NCI-H2171 (cell line): ENCODE data around the gene SEC31A.
"Not testable (repeated sequence)": the region's sequence is repeated elsewhere in the genome, so short reads cannot be mapped to it uniquely, and the experiment has no call there.

Experiments
- DNase-seq: peaks from one replicate; lab custom pipeline; 2025; lab: John Stamatoyannopoulos, UW

SEC31A gene, protein sequence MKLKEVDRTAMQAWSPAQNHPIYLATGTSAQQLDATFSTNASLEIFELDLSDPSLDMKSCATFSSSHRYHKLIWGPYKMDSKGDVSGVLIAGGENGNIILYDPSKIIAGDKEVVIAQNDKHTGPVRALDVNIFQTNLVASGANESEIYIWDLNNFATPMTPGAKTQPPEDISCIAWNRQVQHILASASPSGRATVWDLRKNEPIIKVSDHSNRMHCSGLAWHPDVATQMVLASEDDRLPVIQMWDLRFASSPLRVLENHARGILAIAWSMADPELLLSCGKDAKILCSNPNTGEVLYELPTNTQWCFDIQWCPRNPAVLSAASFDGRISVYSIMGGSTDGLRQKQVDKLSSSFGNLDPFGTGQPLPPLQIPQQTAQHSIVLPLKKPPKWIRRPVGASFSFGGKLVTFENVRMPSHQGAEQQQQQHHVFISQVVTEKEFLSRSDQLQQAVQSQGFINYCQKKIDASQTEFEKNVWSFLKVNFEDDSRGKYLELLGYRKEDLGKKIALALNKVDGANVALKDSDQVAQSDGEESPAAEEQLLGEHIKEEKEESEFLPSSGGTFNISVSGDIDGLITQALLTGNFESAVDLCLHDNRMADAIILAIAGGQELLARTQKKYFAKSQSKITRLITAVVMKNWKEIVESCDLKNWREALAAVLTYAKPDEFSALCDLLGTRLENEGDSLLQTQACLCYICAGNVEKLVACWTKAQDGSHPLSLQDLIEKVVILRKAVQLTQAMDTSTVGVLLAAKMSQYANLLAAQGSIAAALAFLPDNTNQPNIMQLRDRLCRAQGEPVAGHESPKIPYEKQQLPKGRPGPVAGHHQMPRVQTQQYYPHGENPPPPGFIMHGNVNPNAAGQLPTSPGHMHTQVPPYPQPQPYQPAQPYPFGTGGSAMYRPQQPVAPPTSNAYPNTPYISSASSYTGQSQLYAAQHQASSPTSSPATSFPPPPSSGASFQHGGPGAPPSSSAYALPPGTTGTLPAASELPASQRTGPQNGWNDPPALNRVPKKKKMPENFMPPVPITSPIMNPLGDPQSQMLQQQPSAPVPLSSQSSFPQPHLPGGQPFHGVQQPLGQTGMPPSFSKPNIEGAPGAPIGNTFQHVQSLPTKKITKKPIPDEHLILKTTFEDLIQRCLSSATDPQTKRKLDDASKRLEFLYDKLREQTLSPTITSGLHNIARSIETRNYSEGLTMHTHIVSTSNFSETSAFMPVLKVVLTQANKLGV

DNA sequence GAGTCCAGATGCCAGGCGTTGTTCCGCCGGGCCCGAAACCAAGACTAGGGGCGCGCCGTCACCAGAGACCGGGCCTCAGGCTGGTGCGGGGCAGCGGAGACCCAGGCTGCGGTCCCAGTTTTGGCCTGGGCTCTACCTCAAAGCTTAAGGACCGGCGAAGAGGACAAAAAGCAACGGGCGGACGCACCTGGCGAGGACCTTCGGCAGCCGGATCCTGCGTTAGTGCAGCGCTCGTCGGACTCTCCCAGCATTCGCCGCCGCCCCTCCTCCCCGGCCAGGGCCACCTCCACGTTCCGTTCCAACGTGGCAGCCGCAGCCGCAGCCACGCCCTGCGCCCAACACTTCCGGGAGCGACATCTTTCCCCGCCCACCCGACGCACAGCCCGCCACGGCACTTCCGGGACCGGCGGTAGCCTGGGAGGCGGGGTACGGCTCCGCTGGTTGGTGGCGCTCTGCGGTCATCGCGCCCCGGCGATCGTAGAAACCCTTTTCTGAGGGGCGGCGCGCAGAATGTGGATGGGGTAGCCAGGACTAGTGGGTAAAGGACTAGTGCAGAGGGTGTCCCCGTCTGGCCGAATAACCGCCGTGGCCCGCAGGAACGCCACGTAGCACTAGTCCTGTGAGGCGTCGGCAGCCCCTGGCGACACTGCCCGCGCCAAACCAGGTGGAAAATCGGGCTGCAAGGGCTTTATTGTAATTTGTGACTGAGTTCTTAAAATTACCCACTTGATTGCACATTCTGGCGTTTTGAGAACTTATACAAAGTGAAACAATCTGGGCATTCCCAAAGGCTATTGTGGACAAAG is at the start of gene SEC31A:
Gene SEC31A (minus strand): TSS at position 253 of the 806 bp plus-strand sequence. CDS start 9,217 bp downstream, outside the sequence.
- peak; percentile 83 for DNase-seq

GRCh38 chr4:82939414-82939813 is 48.5 kb upstream of the SEC31A start:
- no peak for DNase-seq

GRCh38 chr4:82934441-82934840 is 43.5 kb upstream of the SEC31A start:
- DNase-seq = no peak

GRCh38 chr4:82930848-82931755 is 40.1 kb upstream of the SEC31A start:
- no peak for DNase-seq

- DNase-seq = no peak
Measured at GRCh38 chr4:82921795-82922194, 30.8 kb upstream of the SEC31A start.

DNA sequence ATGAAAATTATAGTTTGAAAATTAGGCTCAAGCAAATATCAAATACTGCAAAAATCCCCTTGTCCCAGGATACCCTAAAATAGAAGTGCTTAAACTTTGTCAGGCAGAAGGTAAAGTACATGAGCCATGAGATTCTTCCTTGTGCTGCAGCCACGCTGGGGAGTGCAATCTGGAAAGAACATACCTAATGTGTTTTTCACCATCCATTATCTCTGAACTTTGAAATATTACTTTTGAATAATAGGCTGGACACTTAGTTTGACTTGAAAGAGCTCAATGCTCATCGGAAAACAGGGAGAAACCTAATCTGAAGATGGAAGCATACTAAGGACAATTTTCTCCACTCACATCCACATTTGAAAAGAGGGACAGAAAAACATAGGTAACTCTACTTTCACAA is 28.4 kb upstream of the SEC31A start:
- DNase-seq = no peak

- DNase-seq = no peak
Measured at GRCh38 chr4:82918091-82918490, 27.1 kb upstream of the SEC31A start.

DNA sequence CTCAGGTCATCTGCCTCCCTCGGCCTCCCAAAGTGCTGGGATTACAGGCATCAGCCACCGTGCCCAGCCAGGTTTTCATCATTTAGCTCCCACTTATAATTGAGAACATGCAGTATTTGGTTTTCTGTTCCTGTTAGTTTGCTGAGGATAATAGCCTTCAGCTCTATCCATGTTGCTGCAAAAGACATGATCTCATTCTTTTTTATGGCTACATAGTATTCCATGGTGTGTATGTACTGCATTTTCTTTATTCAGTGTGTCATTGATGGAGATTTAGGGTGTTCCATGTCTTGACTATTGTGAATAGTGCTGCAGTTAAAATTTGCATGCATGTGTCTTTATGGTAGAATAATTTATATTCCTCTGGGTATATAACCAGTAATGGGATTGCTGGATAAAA is 23.0 kb upstream of the SEC31A start:
- not testable (repeated sequence) for DNase-seq

DNA sequence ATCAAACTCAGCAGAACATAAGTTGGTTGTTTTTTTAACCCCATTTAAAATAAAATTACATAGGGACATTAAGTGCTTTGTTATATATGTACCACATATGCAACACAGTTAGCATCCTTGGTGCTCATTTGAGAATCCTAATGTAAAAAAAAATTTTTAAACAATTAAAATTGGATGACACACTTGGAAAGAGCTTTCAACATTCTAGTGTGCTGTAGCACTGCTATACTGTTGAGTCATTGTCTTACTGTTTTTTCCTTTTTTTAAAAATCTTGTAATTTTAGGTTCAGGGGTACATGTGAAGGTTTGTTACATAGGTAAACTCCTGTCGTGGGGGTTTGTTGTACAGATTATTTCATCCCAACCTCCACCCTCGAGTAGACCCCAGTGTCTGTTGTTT is 22.4 kb upstream of the SEC31A start:
- no peak for DNase-seq

DNA sequence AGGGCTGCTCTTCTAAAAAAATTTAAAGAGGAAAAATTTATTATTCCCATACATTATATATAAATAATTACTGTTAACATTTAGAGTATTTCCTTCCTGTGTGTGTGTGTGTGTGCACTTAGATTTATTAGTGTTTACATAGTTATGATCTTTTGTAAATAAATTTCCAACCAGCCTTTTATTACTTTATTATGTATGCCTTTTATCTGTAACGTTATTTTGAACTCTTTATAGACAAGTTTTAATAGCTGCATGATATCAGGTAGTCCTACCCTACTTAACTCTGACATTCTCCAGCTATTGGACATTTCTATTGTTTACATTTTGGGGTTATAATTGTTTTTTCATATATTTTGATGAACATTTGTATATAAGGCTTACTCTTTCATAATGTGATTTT is 18.4 kb upstream of the SEC31A start:
- DNase-seq = no peak

DNA sequence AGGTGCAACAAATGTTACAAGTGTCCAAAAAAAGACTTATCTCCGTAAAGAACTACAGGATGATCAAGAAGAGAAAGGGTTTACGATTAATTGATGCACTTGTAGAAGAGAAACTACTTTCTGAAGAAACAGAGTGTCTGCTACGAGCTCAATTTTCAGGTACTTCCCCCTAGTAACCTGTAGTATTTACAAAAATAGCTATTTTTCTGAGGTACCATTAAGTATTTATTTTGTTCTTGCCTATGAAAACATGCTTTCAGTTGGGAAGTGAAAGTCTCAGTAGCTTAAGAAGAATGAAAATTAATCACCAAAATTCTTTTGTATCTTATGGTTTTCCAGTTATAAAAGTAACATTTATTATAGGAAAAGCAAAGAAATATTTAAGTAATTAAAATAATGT is 15.5 kb upstream of the SEC31A start:
- no peak for DNase-seq

DNA sequence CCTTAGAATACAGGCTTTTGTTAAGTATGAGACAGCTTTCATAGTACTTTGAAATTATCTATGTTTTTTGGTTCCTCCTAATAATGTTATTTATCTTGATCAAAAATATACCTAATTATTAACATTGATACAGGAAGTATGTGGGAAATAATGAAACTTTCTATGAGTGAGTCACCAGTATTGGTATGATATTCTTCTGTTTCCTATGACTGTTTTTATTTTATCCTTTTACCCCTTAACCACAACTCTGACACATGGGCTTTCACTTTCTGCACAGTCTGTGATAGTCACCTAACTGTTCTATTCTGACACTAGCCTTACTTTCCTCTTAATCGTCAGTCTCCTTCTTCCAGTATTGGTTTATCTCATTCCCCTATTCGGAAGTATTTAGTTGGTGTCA is 14.3 kb upstream of the SEC31A start:
- no peak for DNase-seq

DNA sequence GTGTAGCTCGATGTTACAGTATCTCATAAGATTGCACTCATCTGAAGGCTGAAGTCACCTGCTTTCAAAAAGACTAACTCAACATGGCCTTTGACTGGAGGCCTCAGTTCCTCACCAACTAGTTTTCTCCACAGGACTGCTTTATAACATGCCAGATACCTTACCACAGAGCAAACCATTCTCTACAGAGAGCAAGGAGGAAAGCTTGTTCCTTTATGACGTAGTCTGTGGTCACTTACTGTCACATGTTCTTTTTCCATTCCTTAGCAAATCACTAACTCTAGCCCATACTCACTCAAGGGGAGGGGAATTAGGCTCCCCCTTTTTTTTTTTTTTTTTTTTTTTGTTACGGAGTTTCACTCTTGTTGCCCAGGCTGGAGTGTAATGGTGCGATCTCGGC is 12.8 kb upstream of the SEC31A start:
- DNase-seq = no peak

DNA sequence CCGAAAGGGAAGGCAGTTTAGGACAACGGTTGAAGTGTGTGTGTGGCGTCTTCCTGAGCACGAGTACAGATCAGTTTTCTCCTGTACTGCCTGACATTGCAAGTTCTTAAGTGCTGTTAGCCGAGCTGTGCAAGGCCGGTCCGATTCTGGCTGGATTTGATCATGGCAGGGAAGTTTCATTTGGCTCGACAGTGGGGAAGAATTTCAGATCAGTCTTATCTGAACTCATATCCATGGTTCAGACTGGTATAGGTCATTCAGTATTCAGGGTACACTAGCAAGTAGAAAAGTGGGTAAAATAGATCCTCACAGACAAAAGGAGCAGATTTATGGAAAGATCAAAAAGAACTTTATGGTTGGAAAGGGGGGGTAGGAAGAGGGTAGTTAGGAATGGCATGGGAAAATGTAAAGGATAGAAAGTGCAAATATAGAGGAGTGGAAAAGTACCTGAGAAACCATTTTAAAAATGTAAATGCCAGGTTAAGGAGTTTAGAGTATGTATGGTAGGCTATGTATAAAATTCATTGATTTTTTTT is 10.3 kb upstream of the SEC31A start:
- no peak for DNase-seq

DNA sequence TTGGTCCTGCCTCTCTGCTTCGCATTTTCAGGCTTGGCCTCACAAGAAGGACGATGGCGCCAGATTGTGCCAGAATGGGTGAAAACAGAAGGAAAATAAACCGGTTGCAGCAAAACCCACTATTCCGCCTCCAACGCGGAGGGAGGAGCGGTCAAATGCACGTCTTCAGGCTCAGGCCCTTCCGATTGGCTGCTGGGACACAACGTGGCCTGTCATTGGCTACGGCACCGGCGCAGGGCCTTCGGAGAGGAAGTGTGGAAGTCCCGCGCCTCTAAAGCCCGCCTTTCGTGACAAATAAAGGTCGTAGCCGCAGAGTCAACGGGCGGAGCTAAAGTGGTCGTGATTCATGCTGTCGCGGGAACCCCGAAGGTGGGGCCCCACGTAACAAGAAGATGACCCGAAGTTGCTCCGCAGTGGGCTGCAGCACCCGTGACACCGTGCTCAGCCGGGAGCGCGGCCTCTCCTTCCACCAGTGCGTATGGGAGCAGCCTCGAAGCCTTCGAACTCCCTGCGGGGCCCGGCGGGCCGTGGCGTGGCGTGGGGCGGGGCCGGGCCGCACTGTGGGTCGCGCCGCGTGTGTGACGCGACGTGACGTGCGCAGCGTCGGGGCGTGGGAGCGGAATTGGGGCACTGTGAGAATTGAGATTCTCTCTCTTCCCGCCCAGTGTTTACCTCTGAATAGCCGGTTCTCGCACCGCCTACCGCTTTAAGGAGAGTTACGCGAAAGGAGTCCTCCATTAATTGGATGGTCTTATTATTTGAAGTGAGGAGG is 9.6 kb upstream of the SEC31A start, which contains the start of gene THAP9:
Gene THAP9 (plus strand): TSS at position 325 of the 772 bp plus-strand sequence. CDS start 68 bp downstream, at position 393.
- DNase-seq = peak; percentile 84

DNA sequence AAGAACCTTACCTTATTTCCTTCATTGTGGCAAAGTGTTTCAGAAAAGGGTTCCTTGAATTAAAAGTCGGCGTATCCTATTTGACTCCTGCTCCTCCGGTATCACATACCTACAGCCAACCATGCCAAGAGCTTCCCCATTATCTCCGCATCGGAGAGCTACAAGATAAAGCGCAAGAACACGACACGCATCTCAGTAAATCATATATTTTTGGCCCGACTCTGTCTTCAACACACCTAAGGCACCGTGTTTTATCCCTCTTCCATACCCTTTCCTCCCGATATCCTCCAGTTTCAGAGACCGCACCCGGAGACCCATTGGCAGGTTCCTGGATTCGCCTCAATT is 9.1 kb upstream of the SEC31A start:
- peak; percentile 19 for DNase-seq

DNA sequence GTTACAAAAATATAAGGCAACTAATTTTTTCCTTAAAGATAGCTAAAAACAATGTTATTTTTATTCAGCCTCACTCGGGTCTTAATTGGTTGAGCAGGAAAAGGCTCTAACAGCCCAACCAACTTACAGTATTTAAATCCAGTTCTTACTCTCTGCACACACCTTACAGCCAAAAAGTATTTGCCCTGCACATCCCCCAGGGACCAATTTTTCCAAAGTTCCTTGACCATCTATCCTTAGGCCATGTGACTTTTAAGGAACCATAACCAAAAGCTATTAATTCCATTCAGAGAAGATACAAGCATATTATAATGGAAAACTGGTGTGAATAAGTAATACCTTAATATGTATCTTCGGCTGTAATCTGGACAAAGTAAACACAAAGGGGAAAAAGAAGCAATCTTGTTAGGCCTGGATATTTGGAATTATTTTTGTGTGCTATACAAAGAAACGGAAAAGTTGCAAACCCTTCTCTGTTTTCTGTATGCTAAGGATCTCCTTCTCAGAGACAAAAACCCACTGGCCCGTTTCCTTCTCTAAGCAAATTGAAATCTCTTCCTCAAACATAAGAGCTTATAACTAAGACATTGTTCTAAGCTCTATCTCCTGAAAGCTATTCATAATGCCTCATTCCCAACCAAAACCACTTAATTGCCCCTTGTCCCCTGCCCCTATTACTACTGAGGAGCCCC is 8.6 kb upstream of the SEC31A start:
- no peak for DNase-seq

- no peak for DNase-seq
Measured at GRCh38 chr4:82898322-82899243, 7.6 kb upstream of the SEC31A start.
